Measurements from ENCODE around the gene RHNO1.

Gene RHNO1

DNA sequence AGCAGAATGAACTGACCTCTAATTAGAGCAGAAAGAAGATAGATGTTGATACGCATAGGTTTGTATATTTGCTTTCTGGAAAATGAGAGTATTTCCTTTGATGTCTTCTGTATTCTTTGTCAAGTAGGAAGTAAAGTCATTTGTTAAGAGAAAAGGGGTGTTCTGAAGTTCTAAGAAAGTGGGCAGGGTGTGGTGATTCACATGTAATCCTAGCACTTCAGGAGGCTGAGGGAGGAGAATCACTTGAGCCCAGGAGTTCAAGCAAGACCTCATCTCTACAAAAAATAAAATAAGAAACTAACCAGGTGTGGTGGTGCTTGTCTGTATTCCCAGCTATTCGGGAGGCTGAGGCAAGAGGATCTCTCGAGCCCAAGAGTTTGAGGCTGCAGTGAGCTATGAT is 2.8 kb downstream of the RHNO1 start:
- TF ChIP-seq, protein P1, sequence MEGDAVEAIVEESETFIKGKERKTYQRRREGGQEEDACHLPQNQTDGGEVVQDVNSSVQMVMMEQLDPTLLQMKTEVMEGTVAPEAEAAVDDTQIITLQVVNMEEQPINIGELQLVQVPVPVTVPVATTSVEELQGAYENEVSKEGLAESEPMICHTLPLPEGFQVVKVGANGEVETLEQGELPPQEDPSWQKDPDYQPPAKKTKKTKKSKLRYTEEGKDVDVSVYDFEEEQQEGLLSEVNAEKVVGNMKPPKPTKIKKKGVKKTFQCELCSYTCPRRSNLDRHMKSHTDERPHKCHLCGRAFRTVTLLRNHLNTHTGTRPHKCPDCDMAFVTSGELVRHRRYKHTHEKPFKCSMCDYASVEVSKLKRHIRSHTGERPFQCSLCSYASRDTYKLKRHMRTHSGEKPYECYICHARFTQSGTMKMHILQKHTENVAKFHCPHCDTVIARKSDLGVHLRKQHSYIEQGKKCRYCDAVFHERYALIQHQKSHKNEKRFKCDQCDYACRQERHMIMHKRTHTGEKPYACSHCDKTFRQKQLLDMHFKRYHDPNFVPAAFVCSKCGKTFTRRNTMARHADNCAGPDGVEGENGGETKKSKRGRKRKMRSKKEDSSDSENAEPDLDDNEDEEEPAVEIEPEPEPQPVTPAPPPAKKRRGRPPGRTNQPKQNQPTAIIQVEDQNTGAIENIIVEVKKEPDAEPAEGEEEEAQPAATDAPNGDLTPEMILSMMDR (IDR thresholded peaks at IDR 0.05): no peak
- no peak for TF ChIP-seq ZFX (IDR thresholded peaks at IDR 0.05; ENCODE audit: borderline replicate concordance)
- no peak overlapping the region for H3K27ac ChIP-seq

DNA sequence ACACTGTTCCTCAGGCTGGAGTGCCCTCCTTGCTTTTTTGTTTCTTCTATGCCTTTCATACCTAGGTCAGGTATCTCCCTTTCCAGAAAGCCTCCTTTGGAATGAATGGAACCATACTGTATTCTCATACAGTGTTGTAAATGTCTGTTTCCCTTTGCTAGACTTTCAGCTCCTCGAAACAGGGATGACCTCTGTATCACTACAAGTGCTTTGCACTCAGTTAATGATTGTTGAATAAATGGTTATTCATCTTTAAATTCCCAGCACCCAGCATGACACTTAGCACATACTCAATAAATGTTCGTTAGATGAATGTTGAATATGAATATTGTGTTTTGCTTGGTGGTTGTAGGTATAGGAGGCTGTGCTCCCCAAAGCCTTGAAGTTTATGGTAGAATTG is 7.8 kb downstream of the RHNO1 start:
- TF ChIP-seq, protein P1 (IDR thresholded peaks at IDR 0.05): no peak
- TF ChIP-seq ZFX (IDR thresholded peaks at IDR 0.05; ENCODE audit: borderline replicate concordance): no peak

DNA sequence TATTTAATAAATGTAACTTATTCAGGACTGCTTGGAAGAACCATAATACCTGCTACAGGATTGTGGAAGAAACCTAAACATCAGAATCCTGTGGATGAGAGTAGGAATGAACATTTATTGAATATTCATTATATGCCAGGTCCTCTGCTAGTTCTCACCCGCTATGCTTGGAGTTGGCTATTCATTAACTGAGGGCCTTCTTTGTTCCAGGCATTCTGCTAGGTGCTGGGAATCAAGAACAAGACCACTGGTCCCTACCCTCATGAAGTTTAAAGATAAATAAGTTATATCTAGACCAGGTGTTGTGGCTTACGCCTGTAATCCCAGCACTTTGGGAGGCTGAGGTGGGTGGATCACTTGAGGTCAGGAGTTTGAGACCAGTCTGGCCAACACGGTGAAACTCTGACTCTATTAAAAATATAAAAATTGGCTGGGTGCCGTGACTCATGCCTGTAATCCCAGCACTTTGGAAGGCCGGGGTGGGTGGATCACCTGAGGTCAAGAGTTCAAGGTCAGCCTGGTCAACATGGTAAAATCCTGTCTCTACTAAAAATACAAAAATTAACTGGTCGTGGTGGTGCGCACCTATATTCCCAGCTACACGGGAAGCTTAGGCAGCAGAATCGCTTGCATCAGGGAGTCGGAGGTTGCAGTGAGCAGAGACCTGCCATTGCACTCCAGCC is 9.9 kb downstream of the RHNO1 start:
- TF ChIP-seq, protein P1 (IDR thresholded peaks at IDR 0.05): no peak
- no peak for TF ChIP-seq ZFX (IDR thresholded peaks at IDR 0.05; ENCODE audit: borderline replicate concordance)
- peak overlapping the region; percentile 15; the same call in 1 of the 2 replicates for H3K27ac ChIP-seq

More for the DNA sequence above, 7.8 kb downstream of the RHNO1 start:
- H3K27ac ChIP-seq: peak overlapping the region; percentile 22; the same call in 1 of the 2 replicates

DNA sequence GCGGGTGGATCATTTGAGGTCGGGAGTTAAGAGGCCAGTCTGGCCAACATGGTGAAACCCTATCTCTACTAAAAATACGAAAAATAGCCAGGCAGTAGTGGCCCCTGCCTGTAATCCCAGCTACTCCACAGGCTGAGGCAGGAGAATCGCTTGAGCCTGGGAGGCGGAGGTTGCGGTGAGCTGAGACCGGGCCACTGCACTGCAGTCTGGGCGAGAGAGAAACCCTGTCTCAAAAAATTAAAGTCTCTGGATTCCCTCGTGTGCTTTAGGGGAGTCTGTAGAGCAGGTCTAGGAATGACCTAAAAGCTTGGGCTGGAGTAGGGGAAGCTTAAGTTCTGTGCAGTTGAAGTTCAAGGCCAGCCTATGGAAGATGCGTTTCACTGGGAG is 13.0 kb downstream of the RHNO1 start:
- peak overlapping the region; percentile 82 for H3K27ac ChIP-seq
- TF ChIP-seq, protein P1 (IDR thresholded peaks at IDR 0.05): no peak
- no peak for TF ChIP-seq ZFX (IDR thresholded peaks at IDR 0.05; ENCODE audit: borderline replicate concordance)

DNA sequence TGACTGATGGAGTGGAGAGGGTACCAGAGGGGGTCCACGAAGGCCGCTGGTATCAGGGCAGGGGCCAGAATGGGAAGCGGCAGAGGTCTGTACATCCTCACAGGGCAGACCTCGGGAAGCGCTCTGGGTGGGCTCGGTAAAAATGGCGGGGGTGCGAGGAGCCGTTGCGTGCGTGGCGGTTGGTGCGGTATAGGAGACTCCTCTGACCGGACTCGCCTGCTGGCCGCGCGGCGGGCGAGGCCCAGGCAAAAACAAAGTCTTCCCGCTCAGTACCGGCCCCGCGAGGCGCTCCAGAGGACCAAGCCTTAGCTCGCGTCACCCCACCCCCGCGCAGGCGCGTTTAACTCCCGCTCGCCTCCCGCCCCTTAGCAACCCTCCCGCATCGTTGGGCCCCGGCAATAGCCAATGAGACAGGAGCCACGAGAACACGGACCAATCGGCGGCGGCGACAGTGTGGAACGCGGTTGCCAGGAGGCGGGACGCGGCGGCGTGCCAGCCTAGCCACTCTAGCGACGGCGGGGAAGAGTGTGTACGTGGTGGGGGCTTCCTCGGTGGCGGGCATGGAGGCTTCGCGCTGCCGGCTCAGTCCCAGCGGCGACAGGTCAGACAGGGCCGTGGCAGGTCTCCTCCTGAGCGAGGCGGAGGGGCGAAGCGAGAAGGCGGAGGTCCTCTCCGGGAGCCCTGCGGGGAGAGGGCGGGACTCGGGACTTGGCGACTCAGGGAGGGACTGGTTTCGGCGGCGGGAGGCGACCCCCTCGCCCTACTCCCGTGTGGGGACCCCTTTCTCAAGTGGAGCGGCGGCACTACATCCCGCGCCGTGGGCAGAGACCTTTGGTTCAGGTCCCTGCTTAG is 13.6 kb downstream of the RHNO1 start, which contains the start of gene TULP3:
TSS of gene TULP3 (plus strand) at position 504 of the 852 bp plus-strand sequence. CDS start at position 561, 57 bp downstream.
- TF ChIP-seq, protein P1 (IDR thresholded peaks at IDR 0.05): 0 out of 2 replicates have a peak, but pooled peaks have one; percentile 13
- TF ChIP-seq ZFX (IDR thresholded peaks at IDR 0.05; ENCODE audit: borderline replicate concordance): no peak
- H3K27ac ChIP-seq: peak within 1 kb of the TSS; percentile 82

DNA sequence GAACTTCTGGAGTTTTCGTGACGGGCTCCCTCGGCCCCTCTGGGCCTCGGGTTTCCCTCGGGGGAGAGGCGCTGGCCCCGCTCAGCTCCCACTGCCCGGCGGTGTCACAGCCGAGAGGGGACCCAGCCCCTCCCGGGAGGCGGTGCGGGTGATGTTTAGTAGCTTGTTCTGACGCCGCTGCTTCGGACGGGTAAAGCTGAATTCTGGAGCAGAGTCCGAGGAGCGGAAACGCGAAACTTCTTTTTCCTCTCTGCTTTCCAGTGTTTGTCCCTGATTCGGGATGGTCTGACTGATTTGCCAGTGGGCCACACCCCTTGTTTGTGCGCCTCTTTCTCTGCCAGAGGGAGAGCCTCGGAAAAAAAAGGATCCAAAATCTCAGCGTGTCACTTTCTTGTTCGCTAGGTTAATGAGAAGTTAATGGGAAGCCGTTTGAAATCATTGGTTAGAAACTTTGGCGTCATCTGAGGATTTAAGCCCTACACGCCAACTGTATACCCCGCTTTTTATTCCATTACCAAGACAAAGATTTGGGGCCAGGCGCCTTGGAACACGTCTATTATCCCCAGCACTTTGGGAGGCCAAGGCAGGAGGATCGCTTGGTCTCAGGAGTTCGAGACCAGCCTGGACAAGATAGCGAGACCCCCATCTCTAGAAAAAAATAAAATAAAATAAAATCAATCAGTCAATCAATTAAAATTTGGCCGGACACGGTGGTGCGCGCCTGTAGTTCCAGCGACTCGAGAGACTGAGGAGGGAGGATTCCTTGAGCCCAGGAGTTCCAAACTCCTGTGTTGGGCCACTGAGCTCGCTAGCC is 14.4 kb downstream of the RHNO1 start:
- peak overlapping the region; percentile 82 for H3K27ac ChIP-seq
- no peak for TF ChIP-seq ZFX (IDR thresholded peaks at IDR 0.05; ENCODE audit: borderline replicate concordance)
- TF ChIP-seq, protein P1 (IDR thresholded peaks at IDR 0.05): no peak
